Measurements from ENCODE around the gene HRC. TPM values are rescaled to one million over a fixed set of nuclear protein-coding genes. Genes with fewer than 3 reads are reported as not detected.

HRC gene
- total and polyA plus RNA-seq, 2 of the 8 experiments (the other 6 are each of a cell fraction or from before 2014, with no cell fraction given) = 2.3 to 2.6 TPM

DNA sequence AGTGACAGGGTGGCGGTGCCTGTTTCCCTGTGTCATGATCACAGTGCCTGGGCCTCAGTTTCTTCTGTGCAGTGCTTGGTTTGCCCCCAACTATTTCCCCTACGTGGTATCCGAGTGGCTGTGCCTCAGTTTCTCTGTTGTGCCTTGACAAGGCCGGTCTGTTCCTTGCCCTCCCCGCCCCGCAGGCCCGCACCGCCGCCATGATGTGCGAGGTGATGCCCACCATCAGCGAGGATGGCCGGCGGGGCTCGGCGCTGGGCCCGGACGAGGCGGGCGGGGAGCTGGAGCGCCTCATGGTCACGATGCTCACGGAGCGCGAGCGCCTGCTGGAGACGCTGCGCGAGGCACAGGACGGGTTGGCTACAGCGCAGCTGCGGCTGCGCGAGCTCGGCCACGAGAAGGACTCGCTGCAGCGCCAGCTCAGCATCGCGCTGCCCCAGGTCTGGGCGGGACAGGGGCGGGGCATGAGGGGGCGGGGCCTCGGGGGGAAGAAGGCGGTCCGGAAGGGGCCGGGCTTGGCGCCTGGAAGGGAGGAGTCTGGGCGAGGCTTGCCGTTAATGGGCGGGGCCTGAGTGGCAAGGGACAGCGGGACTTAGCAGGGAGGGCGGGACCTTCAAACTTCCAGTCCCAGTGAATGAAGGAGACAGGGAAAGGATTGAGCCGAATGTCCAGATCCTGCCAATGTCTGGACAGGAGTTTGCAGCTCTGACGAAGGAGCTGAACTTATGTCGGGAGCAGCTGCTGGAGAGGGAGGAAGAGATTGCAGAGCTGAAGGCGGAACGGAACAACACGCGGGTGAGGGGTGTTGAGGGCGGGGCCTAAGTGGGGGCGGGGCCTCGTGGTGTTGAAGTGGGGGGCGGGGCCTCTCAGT lies 27.3 kb downstream of the HRC start:
- H3K18ac ChIP-seq (ENCODE audit: extremely low read depth, low read length) = peak overlapping the region; percentile 93
- FAIRE-seq = no peak
- TF ChIP-seq MAFK (IDR thresholded peaks at IDR 0.05; ENCODE audit: low read depth, low read length) (no peak), KDM5A (IDR thresholded peaks at IDR 0.05; ENCODE audit: low read length) (no peak), CBX5 (IDR thresholded peaks at IDR 0.05; ENCODE audit: low read depth, low read length) (no peak), HDAC6 (IDR thresholded peaks at IDR 0.05; ENCODE audit: low read depth, low read length) (no peak), FOSL1 (IDR thresholded peaks at IDR 0.05; ENCODE audit: insufficient read depth, low read depth, low read length) (no peak), CEBPB (IDR thresholded peaks at IDR 0.05; ENCODE audit: low read depth, low read length) (no peak), CREB1 (IDR thresholded peaks at IDR 0.05) (no peak), PHF8 (conservative IDR thresholded peaks at IDR 0.05; ENCODE audit: low read depth, low read length) (peak; percentile 76; the same call in 1 of the 2 replicates), GABPA (IDR thresholded peaks at IDR 0.05; ENCODE audit: borderline replicate concordance, insufficient read depth, low read length) (no peak), CHD2 (IDR thresholded peaks at IDR 0.05; ENCODE audit: low read length) (no peak), RAD21 (IDR thresholded peaks at IDR 0.05 in 1 of 2, conservative IDR thresholded peaks at IDR 0.05 in 1 of 2; ENCODE audit: low read depth in 2 of 2, low read length in 2 of 2) (no peak)

More for the DNA sequence above, 27.3 kb downstream of the HRC start:
- H2BK5ac ChIP-seq (ENCODE audit: low read depth, low read length) = peak overlapping the region; percentile 91; the same call in 1 of the 2 replicates
- ChIA-PET POLR2A (ENCODE audit: partially characterized antibody) (interaction anchor here (0.9 to 2.3 kb wide), 6 partner anchors 9 to 83 kb away, joined by 3 to 17 read pairs (median 4); no protein-coding TSS in a partner anchor), CTCF (ENCODE audit: partially characterized antibody) (interaction anchor here (0.7 to 9.7 kb wide), 11 partner anchors 7 to 127 kb away, joined by 3 to 99 read pairs (median 5); partner anchors contain the start of gene LIN7B)
- no peak overlapping the region for H3K14ac ChIP-seq (ENCODE audit: insufficient read length)
- no peaks in the 10 kb centered on the region for H3K9me3 ChIP-seq (ENCODE audit: insufficient read depth in 2 of 2, low read depth in 1 of 2, low read length in 1 of 2)
- peaks cover 0 to 3% (median 0%) of the 10 kb centered on the region in 4 experiments; a peak in 1 of 8 replicates for H3K36me3 ChIP-seq (ENCODE audit: control insufficient read depth in 2 of 4, insufficient read depth in 4 of 4, low read length in 3 of 4)
- no peak overlapping the region for H3K23ac ChIP-seq (ENCODE audit: insufficient read length)
- H2BK120ac ChIP-seq (replicated peaks; ENCODE audit: low read depth, low read length) = no peak overlapping the region
- peak overlapping the region; percentile 85 for H3K4ac ChIP-seq (replicated peaks; ENCODE audit: insufficient read length, low read depth, low read length)
- peak overlapping the region in 2 of 4 experiments; percentile 48 to 59; a peak in 3 of 7 replicates for H3K9ac ChIP-seq (replicated peaks in 1 of 4; ENCODE audit: extremely low read depth in 1 of 4, low read depth in 3 of 4, low read length in 3 of 4)
- H3K4me1 ChIP-seq (replicated peaks in 1 of 4; ENCODE audit: control insufficient read depth in 3 of 4, insufficient read depth in 4 of 4, low read length in 3 of 4) = peaks cover 4 to 19% (median 8%) of the 10 kb centered on the region in 4 experiments
- H3K79me2 ChIP-seq (ENCODE audit: control insufficient read depth in 1 of 2, insufficient read depth in 2 of 2, low read length in 2 of 2) = no peaks in the 10 kb centered on the region
- no peak overlapping the region for H2AK5ac ChIP-seq (ENCODE audit: low read depth, low read length)
- peaks cover 9% of the 10 kb centered on the region for H3K23me2 ChIP-seq (ENCODE audit: low read depth, low read length)
- H3K4me3 ChIP-seq (ENCODE audit: extremely low read depth in 1 of 4, insufficient read depth in 2 of 4, low read depth in 3 of 4, low read length in 4 of 4) = peak overlapping the region; percentile 56 to 74 (median 66)
- peak overlapping the region; percentile 75; the same call in 1 of the 2 replicates for H2BK12ac ChIP-seq (ENCODE audit: low read depth, low read length)
- peak overlapping the region; percentile 48; the same call in 1 of the 2 replicates for H3K27ac ChIP-seq (ENCODE audit: low read depth, low read length)
- WGBS, 2 experiments (ENCODE audit: extremely low coverage in 1 of 2, insufficient coverage in 1 of 2, insufficient read length in 1 of 2, insufficient replicate concordance in 2 of 2, low coverage in 1 of 2, low lambda C conversion rate in 2 of 2, missing lambda C conversion rate in 1 of 2) = 6% methylated on average over 36 of the region's 63 CpGs; no CpG with 5 or more reads in 1 of the 2 experiments
- no peaks in the 10 kb centered on the region for H3K79me1 ChIP-seq (ENCODE audit: low read depth, low read length)
- H3K27me3 ChIP-seq (replicated peaks in 1 of 4; ENCODE audit: control insufficient read depth in 3 of 4, extremely low read depth in 1 of 4, insufficient read depth in 3 of 4, low read length in 3 of 4) = no peaks in the 10 kb centered on the region; a peak in 2 of 7 replicates
- H3K56ac ChIP-seq (replicated peaks; ENCODE audit: insufficient read length, low read depth, low read length) = no peak overlapping the region
- H4K91ac ChIP-seq (replicated peaks; ENCODE audit: insufficient read length, low read length) = peak overlapping the region; percentile 84
- DNase-seq (ENCODE audit: low read depth in 1 of 2, low spot score in 2 of 2) = peak in 1 of 2 experiments; percentile 97
- peaks cover 0 to 2% of the 10 kb centered on the region in 2 experiments for H4K20me1 ChIP-seq (replicated peaks in 1 of 2; ENCODE audit: control insufficient read depth in 1 of 2, insufficient read depth in 2 of 2, low read length in 2 of 2)
- peak overlapping the region; percentile 93 to 98 for H3K4me2 ChIP-seq (ENCODE audit: insufficient read depth in 1 of 2, low read depth in 2 of 2, low read length in 2 of 2)
- H2BK20ac ChIP-seq (ENCODE audit: low read length) = no peak overlapping the region
- peak overlapping the region; percentile 91 for H4K5ac ChIP-seq (ENCODE audit: insufficient read length, low read depth, low read length)
- peak overlapping the region; percentile 100 for H2AFZ ChIP-seq (ENCODE audit: low read length)
- peak overlapping the region; percentile 84; the same call in 1 of the 2 replicates for H4K8ac ChIP-seq (ENCODE audit: extremely low read depth, insufficient read depth, low read length)
- H2BK15ac ChIP-seq (ENCODE audit: low read length) = peak overlapping the region; percentile 99; the same call in 1 of the 2 replicates

Measured in H1 (cell line).